Epithelial cell of esophagus (primary cell): ENCODE data around the gene CPSF3.

Experiments used
- DNase-seq: peaks from one replicate; pipeline ENCODE4 v3.0.0; 2010; ENCODE audit warnings: low read depth
- H3K4me3 ChIP-seq: 2 replicates; pipeline ENCODE4 v1.5.1; 2011; ENCODE audit warnings: mild to moderate bottlenecking, low read length, control low read depth
- CTCF ChIP-seq: IDR thresholded peaks from 2 replicates; pipeline ENCODE4 v1.5.1; 2011; ENCODE audit warnings: low read depth, mild to moderate bottlenecking, low read length, control low read depth, inconsistent platforms; ENCODE audit not compliant: insufficient read depth; ENCODE audit errors: missing control alignments

The CPSF3 gene

DNA sequence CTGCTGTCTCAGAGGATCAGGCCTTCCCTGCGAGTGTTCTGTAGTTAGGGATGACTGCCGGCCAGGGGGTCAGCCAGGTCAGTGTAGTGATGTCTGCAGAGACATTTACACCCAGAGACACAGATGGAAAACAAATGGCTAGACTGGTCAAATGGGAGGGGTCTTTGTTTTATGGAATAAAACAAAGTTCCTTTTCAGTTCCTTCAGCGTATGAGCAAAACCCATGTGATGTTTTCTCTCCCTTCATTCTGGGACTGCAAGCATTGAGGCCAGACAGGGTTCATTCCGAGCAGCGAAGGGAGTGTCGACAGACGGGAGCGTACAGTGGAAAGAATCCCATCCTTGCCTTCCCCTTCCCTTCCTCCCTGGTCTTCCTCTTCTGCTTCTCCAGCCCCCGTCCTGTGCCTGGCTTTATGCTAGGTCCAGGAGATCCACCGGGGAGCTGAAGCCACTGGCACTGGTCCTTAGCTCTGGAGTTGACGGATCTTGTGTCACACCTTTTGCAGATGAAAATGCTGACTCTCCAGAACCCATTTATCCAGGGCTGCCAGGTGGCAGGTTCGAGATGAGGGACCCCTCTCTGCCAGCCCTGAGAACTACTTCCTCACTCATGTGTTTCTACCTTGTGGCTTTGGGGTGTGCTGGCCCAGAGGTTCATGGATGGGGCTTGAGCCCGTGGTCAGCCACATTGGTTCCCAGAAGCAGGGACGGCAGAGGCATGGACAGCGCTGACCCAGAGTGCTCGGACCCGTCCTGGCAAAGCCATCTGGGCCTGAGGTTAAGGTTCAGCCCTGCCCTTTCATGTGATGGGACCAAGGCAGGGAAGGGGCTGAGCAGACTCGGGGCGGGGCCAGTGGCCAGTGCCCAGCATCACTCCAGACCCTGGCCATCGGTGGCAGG lies 24.3 kb upstream of the CPSF3 start:
- no peak for TF ChIP-seq CTCF
- no peak for DNase-seq
- no peak overlapping the region for H3K4me3 ChIP-seq

GRCh38 chr2:9400268-9401058 lies 23.0 kb upstream of the CPSF3 start:
- H3K4me3 ChIP-seq: no peak overlapping the region
- DNase-seq: peak; percentile 29
- TF ChIP-seq CTCF: no peak

- no peak for TF ChIP-seq CTCF
- DNase-seq: no peak
- no peak overlapping the region for H3K4me3 ChIP-seq
These were observed 22.4 kb upstream of the CPSF3 start for GRCh38 chr2:9401059-9401547.

DNA sequence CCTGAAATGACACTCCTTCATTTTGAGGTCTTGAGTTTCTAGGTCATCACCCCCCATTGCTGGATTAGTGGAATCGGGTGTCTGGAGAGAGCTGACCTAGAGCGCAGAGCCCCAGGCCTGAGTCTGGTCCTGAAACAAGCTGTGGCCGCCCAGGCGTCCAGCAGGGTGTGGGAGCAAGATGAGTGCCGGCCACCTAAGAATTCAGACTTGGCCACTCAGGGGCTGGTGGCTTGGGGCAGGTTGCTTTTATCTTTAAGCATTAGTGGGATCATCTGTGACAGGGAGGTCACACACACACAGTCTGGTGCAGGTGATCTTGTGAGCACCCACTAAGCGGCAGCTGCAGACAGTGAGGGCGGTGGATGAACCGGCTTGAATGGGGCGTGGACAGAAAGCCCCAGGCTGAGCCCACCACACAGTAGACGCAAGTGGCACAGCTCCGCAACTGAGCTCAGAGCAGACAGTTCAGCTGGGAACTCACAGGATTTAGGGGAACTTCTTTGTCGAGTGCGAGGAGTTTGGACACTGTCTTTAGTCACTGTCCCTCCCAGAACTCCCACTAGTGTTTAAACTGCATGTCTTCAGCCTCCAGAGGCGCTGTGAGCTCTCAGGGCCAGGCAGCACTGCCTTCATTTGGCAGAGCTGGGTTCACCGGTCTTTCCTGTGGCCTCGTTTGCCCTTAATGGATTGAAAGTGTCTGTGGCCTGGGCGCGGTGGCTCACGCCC lies 21.6 kb upstream of the CPSF3 start:
- H3K4me3 ChIP-seq: no peak overlapping the region
- DNase-seq: no peak
- no peak for TF ChIP-seq CTCF

DNA sequence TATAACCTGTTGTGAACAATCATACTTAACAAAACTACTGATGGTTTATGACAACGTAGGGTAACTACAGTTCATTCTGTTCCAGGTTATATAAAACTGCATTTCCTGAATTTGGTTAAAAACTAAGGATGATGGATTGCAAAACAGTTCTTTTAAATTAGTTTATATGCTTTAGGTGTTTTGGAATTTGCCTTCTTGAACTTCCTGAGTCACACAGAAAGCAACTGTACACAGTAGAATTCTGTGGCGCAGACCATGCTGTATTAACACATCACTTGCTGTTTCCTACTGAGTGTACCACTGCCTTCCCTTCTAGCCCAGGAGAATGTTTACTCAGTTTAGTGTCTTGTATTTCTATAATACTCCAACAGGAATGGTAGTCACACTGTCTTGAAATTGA lies 19.5 kb upstream of the CPSF3 start:
- no peak overlapping the region for H3K4me3 ChIP-seq
- TF ChIP-seq CTCF: no peak
- no peak for DNase-seq

- DNase-seq: no peak
- TF ChIP-seq CTCF: no peak
- H3K4me3 ChIP-seq: no peak overlapping the region
These were observed 19.0 kb upstream of the CPSF3 start for GRCh38 chr2:9404451-9404850.
